BE2C (cell line): ENCODE results near the gene LRRC66.

ENCODE experiments used
- DNase-seq: peaks from one replicate; pipeline ENCODE4 v3.0.0-alpha.2; 2020
- H3K27me3 ChIP-seq: fragments of 250-450 bp; sonication (Bioruptor Pico); 2 replicates; pipeline ENCODE4 v1.5.1; 2020; ENCODE audit warnings: mild to moderate bottlenecking
- H3K36me3 ChIP-seq: fragments of 250-450 bp; sonication (Bioruptor Pico); 2 replicates; pipeline ENCODE4 v1.5.1; 2020; ENCODE audit warnings: mild to moderate bottlenecking
- H3K4me1 ChIP-seq: fragments of 250-450 bp; sonication (Bioruptor Pico); 2 replicates; pipeline ENCODE4 v1.5.1; 2020
- H3K4me3 ChIP-seq: 2 replicates; pipeline ENCODE4 v1.5.1; 2011; ENCODE audit warnings: low read depth, low read length
- H3K9me3 ChIP-seq: fragments of 250-450 bp; sonication (Bioruptor Pico); 2 replicates; pipeline ENCODE4 v1.5.1; 2020
- TF ChIP-seq, protein P1 (sequence below): IDR thresholded peaks from 2 replicates; pipeline ENCODE4 v1.5.1; 2012; ENCODE audit warnings: mild to moderate bottlenecking, low read depth, low read length

The LRRC66 gene

DNA sequence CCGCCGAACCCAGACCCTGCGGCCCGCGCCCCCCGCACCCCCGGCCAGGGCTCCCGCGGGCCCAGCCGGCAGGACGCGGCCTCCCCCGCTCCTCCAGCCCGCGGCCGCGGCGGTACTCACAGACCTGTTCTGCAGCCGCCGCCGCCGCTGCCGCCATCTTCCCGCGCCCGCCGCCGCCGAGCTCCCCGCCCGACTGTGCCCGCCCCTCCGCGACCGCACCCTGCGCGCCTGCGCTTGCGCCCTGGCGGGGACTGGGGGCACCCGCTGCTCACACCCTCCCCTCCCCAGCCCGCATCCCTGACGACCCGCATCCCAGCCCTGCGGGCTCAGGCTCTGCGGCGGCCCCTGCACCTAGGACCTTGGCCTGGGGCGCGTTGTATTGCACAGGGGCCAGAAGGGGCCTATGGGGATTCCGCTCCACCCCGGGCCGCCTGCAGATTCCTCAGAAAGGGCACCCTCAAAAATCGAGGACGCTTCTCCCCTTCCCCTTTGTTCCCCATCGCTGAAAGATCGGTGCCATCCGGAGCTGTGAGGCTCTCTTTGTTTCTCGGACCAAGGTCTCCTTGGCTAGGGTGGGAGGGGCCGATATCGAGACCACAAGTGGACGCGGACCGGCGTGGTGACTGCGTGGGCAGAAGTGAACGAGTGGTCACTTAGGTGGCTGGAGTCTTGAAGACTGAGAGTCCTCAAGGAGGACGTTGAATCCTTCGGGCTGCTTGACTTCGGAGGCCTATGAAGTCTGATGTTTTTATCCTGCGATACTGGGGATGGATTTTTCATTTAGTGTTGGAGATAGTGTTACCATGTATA lies 18.1 kb upstream of the LRRC66 start, which contains the start of gene SGCB:
TSS of gene SGCB (minus strand) at position 197 of the 810 bp plus-strand sequence. CDS start at position 157, 40 bp downstream.
- peak; percentile 83 for DNase-seq
- Histone ChIP-seq H3K4me1 (no peaks in the 10 kb centered on the region; the same call in 1 of the 2 replicates), H3K27me3 (no peaks in the 10 kb centered on the region), H3K36me3 (peaks cover 3% of the 10 kb centered on the region; the same call in 1 of the 2 replicates), H3K4me3 (peak within 1 kb of the TSS; percentile 86), H3K9me3 (no peaks in the 10 kb centered on the region)
- TF ChIP-seq, protein P1, sequence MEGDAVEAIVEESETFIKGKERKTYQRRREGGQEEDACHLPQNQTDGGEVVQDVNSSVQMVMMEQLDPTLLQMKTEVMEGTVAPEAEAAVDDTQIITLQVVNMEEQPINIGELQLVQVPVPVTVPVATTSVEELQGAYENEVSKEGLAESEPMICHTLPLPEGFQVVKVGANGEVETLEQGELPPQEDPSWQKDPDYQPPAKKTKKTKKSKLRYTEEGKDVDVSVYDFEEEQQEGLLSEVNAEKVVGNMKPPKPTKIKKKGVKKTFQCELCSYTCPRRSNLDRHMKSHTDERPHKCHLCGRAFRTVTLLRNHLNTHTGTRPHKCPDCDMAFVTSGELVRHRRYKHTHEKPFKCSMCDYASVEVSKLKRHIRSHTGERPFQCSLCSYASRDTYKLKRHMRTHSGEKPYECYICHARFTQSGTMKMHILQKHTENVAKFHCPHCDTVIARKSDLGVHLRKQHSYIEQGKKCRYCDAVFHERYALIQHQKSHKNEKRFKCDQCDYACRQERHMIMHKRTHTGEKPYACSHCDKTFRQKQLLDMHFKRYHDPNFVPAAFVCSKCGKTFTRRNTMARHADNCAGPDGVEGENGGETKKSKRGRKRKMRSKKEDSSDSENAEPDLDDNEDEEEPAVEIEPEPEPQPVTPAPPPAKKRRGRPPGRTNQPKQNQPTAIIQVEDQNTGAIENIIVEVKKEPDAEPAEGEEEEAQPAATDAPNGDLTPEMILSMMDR, result no peak

DNA sequence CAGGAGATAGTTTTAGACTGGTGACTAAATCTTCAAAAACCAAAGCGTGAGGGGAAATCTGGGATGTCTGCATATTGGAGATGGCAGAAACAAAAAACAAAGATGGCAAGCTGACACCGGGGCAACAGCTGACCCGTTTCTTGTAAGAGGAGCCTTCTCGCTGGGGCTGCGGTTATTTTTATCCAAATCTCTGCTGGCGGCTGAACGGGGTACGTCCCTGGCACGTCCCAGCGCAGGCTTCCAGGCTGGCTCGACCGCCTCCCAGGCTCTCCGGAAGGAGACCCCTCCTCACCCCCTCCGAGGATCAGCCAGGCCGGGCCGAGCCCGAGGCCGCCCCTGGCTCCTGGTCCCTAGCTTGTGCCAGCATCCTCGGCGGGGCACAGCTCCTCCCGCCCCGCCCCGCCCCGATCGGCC lies 17.5 kb upstream of the LRRC66 start:
- peak overlapping the region; percentile 86 for H3K4me3 ChIP-seq
- H3K9me3 ChIP-seq, result no peaks in the 10 kb centered on the region
- H3K36me3 ChIP-seq, result peaks cover 5% of the 10 kb centered on the region; the same call in 1 of the 2 replicates
- no peaks in the 10 kb centered on the region for H3K27me3 ChIP-seq
- DNase-seq, result no peak
- no peaks in the 10 kb centered on the region; the same call in 1 of the 2 replicates for H3K4me1 ChIP-seq
- TF ChIP-seq, protein P1, result no peak

DNA sequence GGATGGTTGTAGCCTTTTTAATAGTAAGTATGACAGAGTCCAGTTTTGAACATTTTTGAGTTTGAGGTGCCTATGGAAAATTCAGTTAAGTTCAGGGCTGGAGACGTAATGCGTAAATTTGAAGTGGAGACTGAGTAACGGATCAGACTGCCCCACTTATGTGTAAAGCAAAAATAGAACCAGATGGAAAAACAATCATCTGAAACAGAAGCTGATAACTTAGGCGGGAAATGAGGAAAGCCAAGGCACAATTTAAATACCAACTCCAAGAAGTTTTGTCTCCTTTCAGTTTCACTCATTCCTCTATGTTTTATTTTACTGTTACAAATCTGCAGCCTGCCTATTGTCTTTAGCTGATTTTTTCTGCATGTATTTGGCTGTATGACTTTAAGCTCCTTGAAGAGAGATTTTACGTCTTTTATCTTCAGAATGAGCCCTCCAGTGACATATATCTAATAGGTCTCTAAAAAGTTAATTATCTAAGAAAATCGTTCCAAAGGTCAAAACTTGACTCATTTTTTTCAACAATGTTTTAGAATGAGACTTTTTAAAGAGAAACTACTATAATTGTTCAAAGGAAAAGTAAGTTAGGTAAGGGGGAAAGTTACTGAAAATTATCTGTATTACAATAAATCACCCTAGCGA lies 16.8 kb upstream of the LRRC66 start:
- no peaks in the 10 kb centered on the region for H3K9me3 ChIP-seq
- H3K36me3 ChIP-seq, result peaks cover 5% of the 10 kb centered on the region; the same call in 1 of the 2 replicates
- no peak for DNase-seq
- peak overlapping the region; percentile 86 for H3K4me3 ChIP-seq
- no peaks in the 10 kb centered on the region; the same call in 1 of the 2 replicates for H3K4me1 ChIP-seq
- H3K27me3 ChIP-seq, result no peaks in the 10 kb centered on the region
- TF ChIP-seq, protein P1, result no peak

DNA sequence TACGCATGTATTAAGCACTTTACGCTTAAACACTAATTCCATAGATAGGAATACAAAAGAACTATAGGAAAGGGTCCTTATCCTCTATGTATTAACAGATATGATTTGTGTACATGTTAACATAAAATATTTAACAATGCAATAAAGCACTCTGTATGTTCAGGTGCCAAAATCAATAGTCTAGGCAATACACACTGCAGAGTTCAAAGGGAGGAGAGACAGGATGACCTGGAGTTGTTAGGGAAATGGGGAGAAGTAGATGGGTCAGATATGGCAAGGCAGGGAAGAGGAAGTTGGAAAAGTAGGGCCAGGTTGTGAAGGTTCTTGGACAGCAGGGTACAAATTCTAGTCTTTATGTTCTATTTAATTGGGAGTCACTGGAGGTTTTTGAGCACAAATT lies 15.0 kb upstream of the LRRC66 start:
- TF ChIP-seq, protein P1, result no peak
- DNase-seq, result no peak
- no peaks in the 10 kb centered on the region for H3K27me3 ChIP-seq
- no peaks in the 10 kb centered on the region for H3K9me3 ChIP-seq
- H3K4me1 ChIP-seq, result no peaks in the 10 kb centered on the region; the same call in 1 of the 2 replicates
- H3K4me3 ChIP-seq, result no peak overlapping the region
- H3K36me3 ChIP-seq, result peaks cover 5% of the 10 kb centered on the region; the same call in 1 of the 2 replicates

DNA sequence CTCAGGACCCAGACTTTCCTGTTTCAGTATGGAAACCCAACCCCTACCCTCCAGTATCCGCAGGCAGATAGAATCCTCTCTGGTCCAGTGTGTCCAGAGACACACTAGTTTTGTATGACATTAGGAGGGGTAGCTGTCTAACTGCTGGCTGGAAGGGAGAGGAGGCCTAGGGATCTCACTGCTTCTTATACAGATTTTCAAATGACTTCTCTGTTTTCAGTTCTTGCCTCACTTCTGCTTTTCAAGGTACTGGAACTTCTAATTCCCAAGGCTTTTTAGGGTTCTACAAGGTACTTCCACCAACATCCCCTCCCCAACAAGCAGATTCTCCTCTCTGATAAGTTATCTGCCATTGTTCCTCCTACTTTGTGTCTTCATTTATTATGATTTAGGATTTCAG lies 11.8 kb upstream of the LRRC66 start:
- peaks cover 19% of the 10 kb centered on the region for H3K36me3 ChIP-seq
- H3K4me1 ChIP-seq, result no peaks in the 10 kb centered on the region; the same call in 1 of the 2 replicates
- no peaks in the 10 kb centered on the region for H3K27me3 ChIP-seq
- no peak for DNase-seq
- H3K9me3 ChIP-seq, result no peaks in the 10 kb centered on the region
- no peak overlapping the region for H3K4me3 ChIP-seq
- TF ChIP-seq, protein P1, result no peak
